GM23338 (cell line): Measurements from ENCODE around the gene FOXP4. TPM values are rescaled to one million over a fixed set of nuclear protein-coding genes. Genes with fewer than 3 reads are reported as not detected.

Experiments used
- ATAC-seq: fragments of 200-7000 bp; cut with Tn5 transposase; 3 replicates; pipeline ENCODE4 v1.9.1; 2020
- DNase-seq: peaks from one replicate; pipeline ENCODE4 v3.0.0-alpha.2; 2015; ENCODE audit warnings: low spot score
- H2AFZ ChIP-seq: fragments of 200-600 bp; sonication (generic); 2 replicates; pipeline ENCODE4 v1.8.0; 2016; ENCODE audit warnings: antibody characterized with exemption, mild to moderate bottlenecking, moderate library complexity
- H3F3A ChIP-seq: fragments of 200-600 bp; sonication (generic); replicated peaks from 2 replicates; pipeline ENCODE4 v1.8.0; 2017; ENCODE audit warnings: antibody characterized with exemption, mixed run types, low read depth
- H3K27ac ChIP-seq: fragments of 200-600 bp; sonication (generic); 2 replicates; pipeline ENCODE4 v1.6.1; 2016; ENCODE audit warnings: low read depth
- H3K27me3 ChIP-seq: fragments of 200-600 bp; sonication (generic); 2 replicates; pipeline ENCODE4 v1.8.0; 2016; ENCODE audit warnings: mild to moderate bottlenecking, mixed run types, moderate library complexity; ENCODE audit not compliant: insufficient read depth
- H3K36me3 ChIP-seq: fragments of 200-600 bp; sonication (generic); 2 replicates; pipeline ENCODE4 v1.8.0; 2016; ENCODE audit warnings: mild to moderate bottlenecking; ENCODE audit not compliant: insufficient read depth
- H3K4me1 ChIP-seq: fragments of 200-600 bp; sonication (generic); 2 replicates; pipeline ENCODE4 v1.8.0; 2016; ENCODE audit warnings: mild to moderate bottlenecking, moderate library complexity; ENCODE audit not compliant: insufficient read depth
- H3K4me2 ChIP-seq: fragments of 200-600 bp; sonication (generic); 2 replicates; pipeline ENCODE4 v1.7.1; 2017; ENCODE audit warnings: mixed run types
- H3K4me3 ChIP-seq: fragments of 200-600 bp; sonication (generic); 2 replicates; pipeline ENCODE4 v1.6.1; 2016; ENCODE audit warnings: mixed run types
- H3K79me2 ChIP-seq: fragments of 200-600 bp; sonication (generic); replicated peaks from 2 replicates; pipeline ENCODE4 v1.8.0; 2017; ENCODE audit warnings: mild to moderate bottlenecking; ENCODE audit not compliant: insufficient read depth
- H3K9me2 ChIP-seq: fragments of 200-600 bp; sonication (generic); 2 replicates; pipeline ENCODE4 v1.8.0; 2017; ENCODE audit not compliant: insufficient read depth
- H4K20me1 ChIP-seq: fragments of 200-600 bp; sonication (generic); replicated peaks from 2 replicates; pipeline ENCODE4 v1.8.0; 2017; ENCODE audit warnings: mild to moderate bottlenecking; ENCODE audit not compliant: insufficient read depth
- H3K27ac Mint-ChIP-seq: 2 replicates; pipeline ENCODE4 v1.8.0; 2020; ENCODE audit warnings: inconsistent platforms, mild to moderate bottlenecking, moderate library complexity, mixed read lengths
- H3K27me3 Mint-ChIP-seq: 3 replicates; pipeline ENCODE4 v1.8.0; 2022; ENCODE audit warnings: low read depth, mild to moderate bottlenecking, moderate library complexity, mixed read lengths, inconsistent platforms; ENCODE audit not compliant: insufficient read depth, poor library complexity
- H3K36me3 Mint-ChIP-seq: 3 replicates; pipeline ENCODE4 v1.8.0; 2021; ENCODE audit warnings: low read depth, mild to moderate bottlenecking, inconsistent platforms, moderate library complexity, mixed read lengths
- H3K4me1 Mint-ChIP-seq: 3 replicates; pipeline ENCODE4 v1.8.0; 2020; ENCODE audit warnings: mild to moderate bottlenecking, inconsistent platforms, mixed read lengths
- H3K4me3 Mint-ChIP-seq: 3 replicates; pipeline ENCODE4 v1.8.0; 2021; ENCODE audit warnings: moderate library complexity, mild to moderate bottlenecking, inconsistent platforms, mixed read lengths
- H3K9me3 Mint-ChIP-seq: 3 replicates; pipeline ENCODE4 v1.8.0; 2020; ENCODE audit warnings: moderate library complexity, mild to moderate bottlenecking, inconsistent platforms, mixed read lengths
- CREB1 ChIP-seq: fragments of 250-450 bp; sonication (Bioruptor Pico); IDR thresholded peaks from 2 replicates; pipeline ENCODE4 v1.5.0; 2020; ENCODE audit warnings: low read depth, mild to moderate bottlenecking, moderate library complexity
- ETS1 ChIP-seq: IDR thresholded peaks from 2 replicates; pipeline ENCODE4 v1.6.1; 2016; ENCODE audit warnings: antibody characterized with exemption
- EZH2 ChIP-seq: fragments of 200-600 bp; sonication (generic); IDR thresholded peaks from one replicate; pipeline ENCODE4 v1.8.0; 2017; ENCODE audit warnings: antibody characterized with exemption, mild to moderate bottlenecking, low read depth; ENCODE audit not compliant: unreplicated experiment
- EZH2phosphoT487 ChIP-seq: fragments of 200-600 bp; sonication (generic); IDR thresholded peaks from one replicate; pipeline ENCODE4 v1.8.1; 2018; ENCODE audit warnings: antibody characterized with exemption; ENCODE audit not compliant: unreplicated experiment
- NANOG ChIP-seq: IDR thresholded peaks from 2 replicates; pipeline ENCODE4 v1.6.1; 2016; ENCODE audit warnings: antibody characterized with exemption, borderline replicate concordance
- POLR2AphosphoS5 ChIP-seq: IDR thresholded peaks from 2 replicates; pipeline ENCODE4 v1.6.1; 2016; ENCODE audit warnings: antibody characterized with exemption, low read depth
- REST ChIP-seq: IDR thresholded peaks from one replicate; pipeline ENCODE4 v1.6.1; 2018; ENCODE audit warnings: antibody characterized with exemption; ENCODE audit not compliant: unreplicated experiment
- STAT1 ChIP-seq: IDR thresholded peaks from one replicate; pipeline ENCODE4 v1.6.1; 2016; ENCODE audit warnings: antibody characterized with exemption; ENCODE audit not compliant: unreplicated experiment
- ZNF114 ChIP-seq: fragments of 250-450 bp; sonication (Bioruptor Pico); IDR thresholded peaks from 2 replicates; pipeline ENCODE4 v1.5.0; 2020; ENCODE audit warnings: mild to moderate bottlenecking, moderate library complexity
- ZNF331 ChIP-seq: fragments of 250-450 bp; sonication (Bioruptor Pico); IDR thresholded peaks from 2 replicates; pipeline ENCODE4 v1.5.0; 2020; ENCODE audit warnings: low read depth, mild to moderate bottlenecking, moderate library complexity
- polyA plus RNA-seq: library from polyadenylated mRNA; unstranded; fragments of >200 nt; fragmentation: Nextera tagmentation; extraction: Ambion mirVana; gene quantifications from 2 replicates; pipeline ENCODE4 v1.2.1, GENCODE V29; 2016
- total RNA-seq: library from RNA; depleted of rRNA; stranded (reverse); fragments of >200 nt; shearing (Covaris generic); gene quantifications from 2 replicates; pipeline ENCODE4 v1.2.3, GENCODE V29; 2014
- TF ChIP-seq, protein P1 (sequence below), 2 experiments: fragments of 200-600 bp in 1 of 2; sonication (generic) in 1 of 2; conservative IDR thresholded peaks; 2 replicates each; pipeline versions ENCODE4 v1.5.1 to v1.6.1; 2016 to 2017; ENCODE audit warnings: antibody characterized with exemption in 2 of 2, low read depth in 2 of 2, mild to moderate bottlenecking in 2 of 2, moderate library complexity in 1 of 2

Gene FOXP4
- total and polyA plus RNA-seq, 2 experiments from 2014 or later, result 5.1 to 13.5 TPM

DNA sequence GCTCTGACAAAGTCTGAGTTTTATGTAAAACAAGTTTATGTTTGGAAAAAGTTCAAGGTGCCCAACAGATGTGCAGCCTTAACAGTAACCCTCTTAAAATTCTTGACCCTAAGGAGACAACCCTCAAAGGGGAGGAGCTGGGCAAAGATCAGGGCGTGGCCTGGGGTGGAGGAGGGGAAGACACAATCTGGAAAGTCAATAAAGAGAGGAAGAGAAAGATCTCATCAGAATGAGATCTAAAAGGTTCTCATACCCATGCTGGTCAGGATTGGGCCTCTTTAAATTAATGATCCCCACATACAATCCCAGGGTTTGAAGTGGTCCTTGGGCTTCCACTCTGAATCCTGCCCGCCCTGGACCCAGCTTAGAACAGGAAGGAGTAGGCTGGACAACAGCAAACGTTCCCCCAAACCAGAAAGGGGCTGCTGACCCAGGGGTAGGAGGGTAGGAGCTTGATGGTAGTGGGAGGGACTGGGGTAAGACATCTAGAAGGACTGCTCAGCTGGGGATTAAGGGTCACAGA is 33.0 kb downstream of the FOXP4 start (continued):
- TF ChIP-seq, protein P1, sequence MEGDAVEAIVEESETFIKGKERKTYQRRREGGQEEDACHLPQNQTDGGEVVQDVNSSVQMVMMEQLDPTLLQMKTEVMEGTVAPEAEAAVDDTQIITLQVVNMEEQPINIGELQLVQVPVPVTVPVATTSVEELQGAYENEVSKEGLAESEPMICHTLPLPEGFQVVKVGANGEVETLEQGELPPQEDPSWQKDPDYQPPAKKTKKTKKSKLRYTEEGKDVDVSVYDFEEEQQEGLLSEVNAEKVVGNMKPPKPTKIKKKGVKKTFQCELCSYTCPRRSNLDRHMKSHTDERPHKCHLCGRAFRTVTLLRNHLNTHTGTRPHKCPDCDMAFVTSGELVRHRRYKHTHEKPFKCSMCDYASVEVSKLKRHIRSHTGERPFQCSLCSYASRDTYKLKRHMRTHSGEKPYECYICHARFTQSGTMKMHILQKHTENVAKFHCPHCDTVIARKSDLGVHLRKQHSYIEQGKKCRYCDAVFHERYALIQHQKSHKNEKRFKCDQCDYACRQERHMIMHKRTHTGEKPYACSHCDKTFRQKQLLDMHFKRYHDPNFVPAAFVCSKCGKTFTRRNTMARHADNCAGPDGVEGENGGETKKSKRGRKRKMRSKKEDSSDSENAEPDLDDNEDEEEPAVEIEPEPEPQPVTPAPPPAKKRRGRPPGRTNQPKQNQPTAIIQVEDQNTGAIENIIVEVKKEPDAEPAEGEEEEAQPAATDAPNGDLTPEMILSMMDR (conservative IDR thresholded peaks at IDR 0.05; ENCODE audit: low read depth in 2 of 2), result no peak
- TF ChIP-seq ZNF114 (CRISPR knock-in tag) (no peak), STAT1 (no peak), EZH2phosphoT487 (no peak), ZNF331 (no peak), POLR2AphosphoS5 (no peak), EZH2 (no peak)

DNA sequence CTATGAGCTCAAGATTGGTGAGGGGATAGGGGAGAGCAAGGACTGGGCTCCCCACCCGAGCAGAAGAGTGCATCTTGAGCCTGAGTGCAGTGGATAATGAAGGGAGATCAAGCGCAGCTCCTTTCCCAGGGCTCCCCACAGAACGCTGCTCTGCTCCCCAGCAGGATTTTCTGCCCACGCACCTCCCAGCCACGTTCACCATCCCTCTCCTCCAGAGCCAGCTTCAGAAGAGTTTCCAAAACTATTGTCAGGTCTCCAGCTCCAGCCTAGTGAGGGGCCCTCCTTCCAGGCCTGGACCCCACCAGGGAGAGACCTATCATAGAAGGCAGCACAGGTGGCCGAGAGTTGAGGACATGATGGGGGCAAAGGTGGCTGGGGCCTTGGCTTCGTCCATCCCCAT is 34.5 kb downstream of the FOXP4 start:
- no peak overlapping the region for H3K4me3 ChIP-seq
- 0 out of 2 replicates have a peak overlapping the region, but pooled peaks have one; percentile 29 for H3K27ac Mint-ChIP-seq
- H3K27me3 Mint-ChIP-seq, result peaks cover 12% of the 10 kb centered on the region
- H3F3A ChIP-seq, result peaks cover 23% of the 10 kb centered on the region
- H3K79me2 ChIP-seq, result 0 out of 2 replicates have a peak, but pooled peaks cover 3% of the 10 kb centered on the region
- H2AFZ ChIP-seq, result no peak overlapping the region
- H3K36me3 Mint-ChIP-seq, result peaks cover 11% of the 10 kb centered on the region; the same call in 2 of the 3 replicates
- H3K4me2 ChIP-seq, result no peak overlapping the region
- H3K4me1 Mint-ChIP-seq, result peaks cover 82% of the 10 kb centered on the region
- H3K9me3 Mint-ChIP-seq, result no peaks in the 10 kb centered on the region
- TF ChIP-seq EZH2phosphoT487, result no peak
- no peak for TF ChIP-seq NANOG
- no peak for TF ChIP-seq REST
- TF ChIP-seq ETS1, result no peak
- TF ChIP-seq CREB1 (CRISPR knock-in tag), result no peak
- no peak for TF ChIP-seq POLR2AphosphoS5
- TF ChIP-seq, protein P1 (conservative IDR thresholded peaks at IDR 0.05; ENCODE audit: low read depth in 2 of 2), result no peak
- no peak for TF ChIP-seq ZNF114 (CRISPR knock-in tag)
- no peak for TF ChIP-seq STAT1
- no peak for TF ChIP-seq EZH2
- no peak overlapping the region for H3K27ac ChIP-seq
- H3K36me3 ChIP-seq, result no peaks in the 10 kb centered on the region
- no peaks in the 10 kb centered on the region for H3K9me2 ChIP-seq
- H4K20me1 ChIP-seq, result no peaks in the 10 kb centered on the region
- ATAC-seq (no peak), DNase-seq (no peak)
- no peaks in the 10 kb centered on the region for H3K27me3 ChIP-seq
- peaks cover 54% of the 10 kb centered on the region for H3K4me1 ChIP-seq
- no peak overlapping the region for H3K4me3 Mint-ChIP-seq
